HEK293 (cell line): ENCODE results near the gene SLC38A6.

ENCODE experiments used
- CTCF ChIA-PET: fragments of 350-600 bp; formaldehyde crosslinking; extraction: SDS; loops from one replicate; lab custom pipeline; 2021; ENCODE audit warnings: antibody characterized with exemption; lab: Yijun Ruan, JAX
- POLR2A ChIA-PET: fragments of 300-600 bp; formaldehyde crosslinking; extraction: SDS; loops from one replicate; lab custom pipeline; 2020; ENCODE audit warnings: antibody characterized with exemption, inconsistent platforms; lab: Yijun Ruan, JAX
- H3K27ac ChIP-seq: fragments of 200-500 bp; sonication (Bioruptor generic); 2 replicates; pipeline ENCODE4 v1.5.1; 2014; ENCODE audit warnings: low read depth, low read length, control low read depth, inconsistent platforms; ENCODE audit errors: extremely low read depth
- H3K36me3 ChIP-seq, 2 experiments: fragments of 200-500 bp in 1 of 2; sonication (Bioruptor generic) in 1 of 2; 1 replicate in 1 of 2; 2 replicates in 1 of 2; pipeline ENCODE4 v1.5.1; 2014 to 2017; ENCODE audit warnings: inconsistent platforms in 2 of 2, low read length in 2 of 2; ENCODE audit not compliant: control insufficient read depth in 2 of 2, insufficient read depth in 1 of 2
- H3K4me1 ChIP-seq: fragments of 200-500 bp; sonication (Bioruptor generic); 2 replicates; pipeline ENCODE4 v1.5.1; 2014; ENCODE audit warnings: mild to moderate bottlenecking, low read length, inconsistent platforms; ENCODE audit not compliant: control insufficient read depth, insufficient read depth
- H3K4me3 ChIP-seq: 2 replicates; pipeline ENCODE4 v1.5.1; 2011; ENCODE audit warnings: low read depth, mild to moderate bottlenecking, control low read depth, low read length, moderate library complexity
- H3K9me3 ChIP-seq: fragments of 200-500 bp; sonication (Bioruptor generic); 2 replicates; pipeline ENCODE4 v1.5.1; 2014; ENCODE audit warnings: low read depth, low read length, inconsistent platforms; ENCODE audit not compliant: control insufficient read depth, insufficient read depth
- ATF2 ChIP-seq: fragments of 450-650 bp; formaldehyde crosslinking; IDR thresholded peaks from 2 replicates; pipeline ENCODE4 v1.5.1; 2016; ENCODE audit warnings: missing biosample characterization, missing genetic modification characterization, low read depth
- KLF8 ChIP-seq: fragments of 450-650 bp; formaldehyde crosslinking; IDR thresholded peaks from 2 replicates; pipeline ENCODE4 v1.5.1; 2016; ENCODE audit warnings: missing biosample characterization, missing genetic modification characterization
- MEIS1 ChIP-seq: sonication (generic); formaldehyde crosslinking; IDR thresholded peaks from 2 replicates; pipeline ENCODE4 v1.8.1; 2022; ENCODE audit warnings: missing genetic modification reagents, mild to moderate bottlenecking, borderline replicate concordance
- SETDB1 ChIP-seq: IDR thresholded peaks from one replicate; pipeline ENCODE4 v1.6.1; 2017; ENCODE audit warnings: mild to moderate bottlenecking, low read length, moderate library complexity, mixed read lengths; ENCODE audit not compliant: insufficient read length
- ZBTB11 ChIP-seq: fragments of 450-650 bp; formaldehyde crosslinking; conservative IDR thresholded peaks from 2 replicates; pipeline ENCODE4 v1.5.1; 2016; ENCODE audit warnings: low read depth, missing biosample characterization, missing genetic modification characterization
- ZBTB44 ChIP-seq: fragments of 450-650 bp; IDR thresholded peaks from 2 replicates; pipeline ENCODE4 v1.5.1; 2018; ENCODE audit warnings: missing biosample characterization, mild to moderate bottlenecking, missing genetic modification characterization
- ZFP3 ChIP-seq: fragments of 450-650 bp; formaldehyde crosslinking; IDR thresholded peaks from 2 replicates; pipeline ENCODE4 v1.5.1; 2016; ENCODE audit warnings: low read depth, missing biosample characterization, missing genetic modification characterization
- ZFP69B ChIP-seq: fragments of 450-650 bp; formaldehyde crosslinking; IDR thresholded peaks from 2 replicates; pipeline ENCODE4 v1.5.1; 2016; ENCODE audit warnings: missing biosample characterization, missing genetic modification characterization
- ZNF184 ChIP-seq: fragments of 450-650 bp; IDR thresholded peaks from 2 replicates; pipeline ENCODE4 v1.5.1; 2018; ENCODE audit warnings: missing biosample characterization, mild to moderate bottlenecking, missing genetic modification characterization
- ZNF274 ChIP-seq, 2 experiments: fragments of 200-500 bp in 1 of 2; fragments of 450-650 bp in 1 of 2; sonication (Bioruptor generic) in 1 of 2; formaldehyde crosslinking in 1 of 2; IDR thresholded peaks; 2 replicates each; pipeline versions ENCODE4 v1.5.1 to v1.6.1; 2014 to 2016; ENCODE audit warnings: borderline replicate concordance in 1 of 2, inconsistent platforms in 1 of 2, low read length in 1 of 2, missing biosample characterization in 1 of 2, missing genetic modification characterization in 1 of 2
- ZNF362 ChIP-seq: fragments of 450-650 bp; formaldehyde crosslinking; IDR thresholded peaks from 2 replicates; pipeline ENCODE4 v1.5.1; 2016; ENCODE audit warnings: missing biosample characterization, missing genetic modification characterization
- ZNF521 ChIP-seq: fragments of 450-650 bp; formaldehyde crosslinking; IDR thresholded peaks from 2 replicates; pipeline ENCODE4 v1.5.1; 2017; ENCODE audit warnings: missing biosample characterization, mild to moderate bottlenecking, missing genetic modification characterization
- ZNF596 ChIP-seq: fragments of 450-650 bp; IDR thresholded peaks from 2 replicates; pipeline ENCODE4 v1.5.0; 2018; ENCODE audit warnings: missing biosample characterization, mild to moderate bottlenecking, missing genetic modification characterization, moderate library complexity
- ZNF600 ChIP-seq: fragments of 450-650 bp; formaldehyde crosslinking; IDR thresholded peaks from 2 replicates; pipeline ENCODE4 v1.5.1; 2016; ENCODE audit warnings: missing biosample characterization, missing genetic modification characterization
- ZNF645 ChIP-seq: fragments of 450-650 bp; formaldehyde crosslinking; IDR thresholded peaks from 2 replicates; pipeline ENCODE4; 2016; ENCODE audit warnings: missing biosample characterization, missing genetic modification characterization
- ZNF654 ChIP-seq: fragments of 450-650 bp; formaldehyde crosslinking; IDR thresholded peaks from 2 replicates; pipeline ENCODE4 v1.5.1; 2016; ENCODE audit warnings: low read depth, missing biosample characterization, missing genetic modification characterization
- ZNF664 ChIP-seq: fragments of 450-650 bp; formaldehyde crosslinking; IDR thresholded peaks from 2 replicates; pipeline ENCODE4 v1.5.1; 2016; ENCODE audit warnings: missing biosample characterization, missing genetic modification characterization
- ZNF707 ChIP-seq: fragments of 450-650 bp; formaldehyde crosslinking; IDR thresholded peaks from 2 replicates; pipeline ENCODE4 v1.5.1; 2016; ENCODE audit warnings: missing biosample characterization, missing genetic modification characterization

Gene SLC38A6

GRCh38 chr14:60986500-60986899 lies 5.5 kb downstream of the SLC38A6 start (continued):
- TF ChIP-seq ZNF362 (tag by site-specific recombination) (no peak), ZBTB11 (no peak)

- no peak overlapping the region for H3K27ac ChIP-seq
- TF ChIP-seq ZNF596: no peak
- no peak for TF ChIP-seq MEIS1 (CRISPR knock-in tag)
- no peak for TF ChIP-seq ZFP3 (tag by site-specific recombination)
- no peak for TF ChIP-seq ZNF184 (tag by site-specific recombination)
- TF ChIP-seq ATF2 (tag by site-specific recombination): no peak
- no peak for TF ChIP-seq ZNF654
- TF ChIP-seq ZNF707 (tag by site-specific recombination): no peak
- no peak for TF ChIP-seq ZFP69B (tag by site-specific recombination)
- no peak for TF ChIP-seq KLF8 (tag by site-specific recombination)
- no peak for TF ChIP-seq ZNF600 (tag by site-specific recombination)
- TF ChIP-seq ZNF521 (tag by site-specific recombination): no peak
- TF ChIP-seq ZBTB44 (tag by site-specific recombination): no peak
- no peak for TF ChIP-seq ZNF645 (tag by site-specific recombination)
- no peak for TF ChIP-seq ZNF274 (IDR thresholded peaks at IDR 0.05; ENCODE audit: low read length)
- no peak for TF ChIP-seq ZNF274 (tag by site-specific recombination; IDR thresholded peaks at IDR 0.05; ENCODE audit: borderline replicate concordance)
- TF ChIP-seq SETDB1: no peak
- no peak for TF ChIP-seq ZNF664 (tag by site-specific recombination)
- H3K4me1 ChIP-seq: no peaks in the 10 kb centered on the region
- ChIA-PET POLR2A (no interaction called here), CTCF (no interaction called here)
- H3K36me3 ChIP-seq: peaks cover 0 to 61% of the 10 kb centered on the region in 2 experiments
- H3K9me3 ChIP-seq: no peaks in the 10 kb centered on the region
- H3K4me3 ChIP-seq: no peak overlapping the region
These were observed 8.6 kb downstream of the SLC38A6 start for GRCh38 chr14:60989599-60989998.
